Measurements from ENCODE around the gene PLXNA1.

DNA sequence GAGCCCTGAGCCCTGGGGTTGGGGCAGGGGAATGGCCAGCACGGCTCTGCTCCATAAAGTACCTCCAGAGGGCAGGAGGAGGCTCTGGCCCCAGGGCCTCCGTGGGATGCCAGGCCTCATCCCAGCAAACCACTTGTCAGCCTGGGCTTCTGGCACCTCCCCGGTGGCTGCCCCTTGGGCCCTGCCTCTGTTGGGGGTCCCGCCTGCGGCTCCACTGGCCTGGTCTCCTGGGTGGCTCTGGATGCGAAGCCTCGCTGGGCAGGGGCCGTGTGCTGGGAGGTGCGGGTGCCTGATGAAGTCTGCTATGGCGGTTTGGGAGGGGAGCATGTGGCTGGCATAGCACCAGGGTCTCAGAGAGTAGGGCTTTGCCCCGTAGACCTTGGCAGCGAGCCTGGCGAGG lies 37.6 kb downstream of the PLXNA1 start:
- TF ChIP-seq, protein P1, sequence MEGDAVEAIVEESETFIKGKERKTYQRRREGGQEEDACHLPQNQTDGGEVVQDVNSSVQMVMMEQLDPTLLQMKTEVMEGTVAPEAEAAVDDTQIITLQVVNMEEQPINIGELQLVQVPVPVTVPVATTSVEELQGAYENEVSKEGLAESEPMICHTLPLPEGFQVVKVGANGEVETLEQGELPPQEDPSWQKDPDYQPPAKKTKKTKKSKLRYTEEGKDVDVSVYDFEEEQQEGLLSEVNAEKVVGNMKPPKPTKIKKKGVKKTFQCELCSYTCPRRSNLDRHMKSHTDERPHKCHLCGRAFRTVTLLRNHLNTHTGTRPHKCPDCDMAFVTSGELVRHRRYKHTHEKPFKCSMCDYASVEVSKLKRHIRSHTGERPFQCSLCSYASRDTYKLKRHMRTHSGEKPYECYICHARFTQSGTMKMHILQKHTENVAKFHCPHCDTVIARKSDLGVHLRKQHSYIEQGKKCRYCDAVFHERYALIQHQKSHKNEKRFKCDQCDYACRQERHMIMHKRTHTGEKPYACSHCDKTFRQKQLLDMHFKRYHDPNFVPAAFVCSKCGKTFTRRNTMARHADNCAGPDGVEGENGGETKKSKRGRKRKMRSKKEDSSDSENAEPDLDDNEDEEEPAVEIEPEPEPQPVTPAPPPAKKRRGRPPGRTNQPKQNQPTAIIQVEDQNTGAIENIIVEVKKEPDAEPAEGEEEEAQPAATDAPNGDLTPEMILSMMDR (IDR thresholded peaks at IDR 0.05) = no peak
- TF ChIP-seq POLR2A (IDR thresholded peaks at IDR 0.05) = no peak

Data from uterus (tissue), 2 donors.